ENCODE data around the gene THAP4. TPM values are rescaled to one million over a fixed set of nuclear protein-coding genes. Genes with fewer than 3 reads are reported as not detected.
"Not testable (repeated sequence)": the region's sequence is repeated elsewhere in the genome, so short reads cannot be mapped to it uniquely, and the experiment has no call there.

THAP4 gene
- polyA plus RNA-seq, 2 donors, result 37.2 to 52.1 TPM

GRCh38 chr2:241665731-241666440 is 28.9 kb upstream of the THAP4 start:
- Histone ChIP-seq H3K27me3 (ENCODE audit: control insufficient read depth in 1 of 2, insufficient read depth in 2 of 2, low read length in 2 of 2) (no peaks in the 10 kb centered on the region), H3K4me3 (ENCODE audit: low read depth in 1 of 2, low read length in 2 of 2) (no peak overlapping the region), H3K36me3 (ENCODE audit: control insufficient read depth in 2 of 2, insufficient read depth in 2 of 2, low read length in 1 of 2) (peaks cover 0 to 51% of the 10 kb centered on the region in 2 donors), H3K27ac (ENCODE audit: low read depth in 2 of 2, low read length in 1 of 2) (no peak overlapping the region), H3K4me1 (ENCODE audit: control insufficient read depth in 2 of 2, insufficient read depth in 2 of 2, low read length in 1 of 2) (no peaks in the 10 kb centered on the region), H3K9me3 (ENCODE audit: control insufficient read depth in 2 of 2, insufficient read depth in 1 of 2, low read depth in 1 of 2, low read length in 1 of 2) (no peaks in the 10 kb centered on the region)
- WGBS, 2 donors, result 88 to 89% methylated on average over 23 of the region's 23 CpGs

GRCh38 chr2:241662731-241663130 is 25.8 kb upstream of the THAP4 start:
- H3K36me3 ChIP-seq (ENCODE audit: control insufficient read depth in 2 of 2, insufficient read depth in 2 of 2, low read length in 1 of 2), result peaks cover 10 to 42% of the 10 kb centered on the region in 2 donors
- H3K27ac ChIP-seq (ENCODE audit: low read depth in 2 of 2, low read length in 1 of 2); H3K9me3 ChIP-seq (ENCODE audit: control insufficient read depth in 2 of 2, insufficient read depth in 1 of 2, low read depth in 1 of 2, low read length in 1 of 2); H3K27me3 ChIP-seq (ENCODE audit: control insufficient read depth in 1 of 2, insufficient read depth in 2 of 2, low read length in 2 of 2); H3K4me3 ChIP-seq (ENCODE audit: low read depth in 1 of 2, low read length in 2 of 2); H3K4me1 ChIP-seq (ENCODE audit: control insufficient read depth in 2 of 2, insufficient read depth in 2 of 2, low read length in 1 of 2): not testable (repeated sequence)
- WGBS, 2 donors, result 87 to 91% methylated on average over 24 of the region's 24 CpGs

DNA sequence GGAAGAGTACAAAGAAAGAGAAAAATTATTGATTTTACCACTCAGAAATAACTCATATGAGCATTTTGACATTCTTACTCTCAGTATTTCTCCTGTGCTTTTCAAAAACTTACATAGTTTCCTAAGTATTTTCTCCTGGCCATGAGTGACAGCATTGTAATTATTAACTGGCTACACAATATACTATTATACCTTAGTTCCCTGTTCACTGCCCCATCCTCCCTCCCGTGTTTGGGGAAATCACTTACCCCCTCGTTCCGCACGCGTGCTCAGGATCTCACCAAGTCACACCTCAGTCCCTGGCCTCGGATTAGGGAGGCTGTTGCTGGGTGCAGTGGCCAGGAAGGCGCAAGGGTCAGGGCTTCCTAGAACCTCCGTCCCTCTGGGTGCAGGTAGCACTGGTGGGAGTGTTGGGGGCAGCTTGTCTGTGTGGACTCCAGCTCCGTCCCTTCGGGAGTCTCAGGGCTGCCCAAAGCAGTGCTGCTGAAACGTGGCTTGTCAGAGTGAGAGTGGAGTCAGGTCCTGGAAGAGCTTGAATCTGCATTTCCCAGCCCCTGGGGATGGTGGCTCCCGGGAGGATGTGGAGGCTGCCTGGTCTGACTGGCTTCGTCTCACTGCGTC is 23.7 kb upstream of the THAP4 start:
- Histone ChIP-seq H3K4me3 (ENCODE audit: low read depth in 1 of 2, low read length in 2 of 2) (no peak overlapping the region), H3K4me1 (ENCODE audit: control insufficient read depth in 2 of 2, insufficient read depth in 2 of 2, low read length in 1 of 2) (peaks cover 0 to 3% of the 10 kb centered on the region in 2 donors), H3K27me3 (ENCODE audit: control insufficient read depth in 1 of 2, insufficient read depth in 2 of 2, low read length in 2 of 2) (no peaks in the 10 kb centered on the region), H3K27ac (ENCODE audit: low read depth in 2 of 2, low read length in 1 of 2) (no peak overlapping the region), H3K9me3 (ENCODE audit: control insufficient read depth in 2 of 2, insufficient read depth in 1 of 2, low read depth in 1 of 2, low read length in 1 of 2) (no peaks in the 10 kb centered on the region), H3K36me3 (ENCODE audit: control insufficient read depth in 2 of 2, insufficient read depth in 2 of 2, low read length in 1 of 2) (peaks cover 16 to 44% of the 10 kb centered on the region in 2 donors)
- 90 to 95% methylated on average over 14 of the region's 14 CpGs for WGBS, 2 donors

DNA sequence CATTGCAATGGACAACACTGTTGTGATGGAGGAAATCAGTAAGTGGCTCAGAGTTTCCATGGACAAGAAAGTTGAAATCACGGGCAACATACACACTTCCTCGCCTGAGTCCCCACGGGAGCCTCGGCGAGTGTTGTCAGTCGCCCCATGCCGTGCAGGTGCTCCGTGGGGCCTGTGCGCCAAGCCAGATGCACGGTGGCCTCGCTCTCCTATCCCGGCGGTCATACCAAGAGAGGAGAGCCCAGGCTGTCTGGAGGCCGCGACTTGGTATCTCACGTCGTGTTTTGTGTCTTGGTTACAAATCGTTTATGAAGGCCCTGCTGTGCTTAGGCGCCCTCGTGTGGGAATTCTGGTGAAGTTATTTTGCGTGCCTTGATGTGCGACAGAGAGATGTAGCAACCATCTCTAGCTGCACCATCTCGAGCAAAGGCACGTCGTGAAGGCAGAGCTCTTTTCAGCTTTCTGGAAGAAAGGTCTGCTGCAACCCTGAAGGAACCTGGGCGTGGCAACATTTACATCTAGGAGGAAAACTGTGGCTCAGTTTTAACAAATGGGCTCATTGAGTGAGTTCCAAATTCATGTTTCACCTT is 22.3 kb upstream of the THAP4 start:
- Histone ChIP-seq H3K36me3 (ENCODE audit: control insufficient read depth in 2 of 2, insufficient read depth in 2 of 2, low read length in 1 of 2) (peaks cover 27 to 55% of the 10 kb centered on the region in 2 donors), H3K27ac (ENCODE audit: low read depth in 2 of 2, low read length in 1 of 2) (no peak overlapping the region), H3K4me3 (ENCODE audit: low read depth in 1 of 2, low read length in 2 of 2) (no peak overlapping the region), H3K9me3 (ENCODE audit: control insufficient read depth in 2 of 2, insufficient read depth in 1 of 2, low read depth in 1 of 2, low read length in 1 of 2) (no peaks in the 10 kb centered on the region), H3K4me1 (ENCODE audit: control insufficient read depth in 2 of 2, insufficient read depth in 2 of 2, low read length in 1 of 2) (peaks cover 0 to 3% of the 10 kb centered on the region in 2 donors), H3K27me3 (ENCODE audit: control insufficient read depth in 1 of 2, insufficient read depth in 2 of 2, low read length in 2 of 2) (no peaks in the 10 kb centered on the region)
- 55 to 57% methylated on average over 26 of the region's 26 CpGs for WGBS, 2 donors

- H3K36me3 ChIP-seq (ENCODE audit: control insufficient read depth in 2 of 2, insufficient read depth in 2 of 2, low read length in 1 of 2), result peaks cover 27 to 57% of the 10 kb centered on the region in 2 donors
- H3K27me3 ChIP-seq (ENCODE audit: control insufficient read depth in 1 of 2, insufficient read depth in 2 of 2, low read length in 2 of 2), result no peaks in the 10 kb centered on the region
- WGBS, 2 donors, result 48 to 66% methylated on average over 5 of the region's 5 CpGs
- no peak overlapping the region for H3K4me3 ChIP-seq (ENCODE audit: low read depth in 1 of 2, low read length in 2 of 2)
- peaks cover 0 to 3% of the 10 kb centered on the region in 2 donors for H3K4me1 ChIP-seq (ENCODE audit: control insufficient read depth in 2 of 2, insufficient read depth in 2 of 2, low read length in 1 of 2)
- H3K27ac ChIP-seq (ENCODE audit: low read depth in 2 of 2, low read length in 1 of 2), result no peak overlapping the region
- no peaks in the 10 kb centered on the region for H3K9me3 ChIP-seq (ENCODE audit: control insufficient read depth in 2 of 2, insufficient read depth in 1 of 2, low read depth in 1 of 2, low read length in 1 of 2)
Measured at GRCh38 chr2:241658296-241658695, 21.3 kb upstream of the THAP4 start.

- Histone ChIP-seq H3K4me1 (ENCODE audit: control insufficient read depth in 2 of 2, insufficient read depth in 2 of 2, low read length in 1 of 2) (peaks cover 0 to 3% of the 10 kb centered on the region in 2 donors), H3K4me3 (ENCODE audit: low read depth in 1 of 2, low read length in 2 of 2) (no peak overlapping the region), H3K9me3 (ENCODE audit: control insufficient read depth in 2 of 2, insufficient read depth in 1 of 2, low read depth in 1 of 2, low read length in 1 of 2) (no peaks in the 10 kb centered on the region), H3K27me3 (ENCODE audit: control insufficient read depth in 1 of 2, insufficient read depth in 2 of 2, low read length in 2 of 2) (no peaks in the 10 kb centered on the region), H3K27ac (ENCODE audit: low read depth in 2 of 2, low read length in 1 of 2) (no peak overlapping the region), H3K36me3 (ENCODE audit: control insufficient read depth in 2 of 2, insufficient read depth in 2 of 2, low read length in 1 of 2) (peaks cover 27 to 60% of the 10 kb centered on the region in 2 donors)
- 68 to 76% methylated on average over 15 of the region's 15 CpGs for WGBS, 2 donors
Measured at GRCh38 chr2:241657786-241658254, 20.9 kb upstream of the THAP4 start.

- Histone ChIP-seq H3K9me3 (ENCODE audit: control insufficient read depth in 2 of 2, insufficient read depth in 1 of 2, low read depth in 1 of 2, low read length in 1 of 2) (no peaks in the 10 kb centered on the region), H3K4me3 (ENCODE audit: low read depth in 1 of 2, low read length in 2 of 2) (no peak overlapping the region), H3K36me3 (ENCODE audit: control insufficient read depth in 2 of 2, insufficient read depth in 2 of 2, low read length in 1 of 2) (peaks cover 27 to 59% of the 10 kb centered on the region in 2 donors), H3K27me3 (ENCODE audit: control insufficient read depth in 1 of 2, insufficient read depth in 2 of 2, low read length in 2 of 2) (no peaks in the 10 kb centered on the region), H3K4me1 (ENCODE audit: control insufficient read depth in 2 of 2, insufficient read depth in 2 of 2, low read length in 1 of 2) (peaks cover 0 to 3% of the 10 kb centered on the region in 2 donors), H3K27ac (ENCODE audit: low read depth in 2 of 2, low read length in 1 of 2) (no peak overlapping the region)
- WGBS, 2 donors, result 95% methylated on average over 13 of the region's 13 CpGs
Measured at GRCh38 chr2:241656190-241656741, 19.3 kb upstream of the THAP4 start.

DNA sequence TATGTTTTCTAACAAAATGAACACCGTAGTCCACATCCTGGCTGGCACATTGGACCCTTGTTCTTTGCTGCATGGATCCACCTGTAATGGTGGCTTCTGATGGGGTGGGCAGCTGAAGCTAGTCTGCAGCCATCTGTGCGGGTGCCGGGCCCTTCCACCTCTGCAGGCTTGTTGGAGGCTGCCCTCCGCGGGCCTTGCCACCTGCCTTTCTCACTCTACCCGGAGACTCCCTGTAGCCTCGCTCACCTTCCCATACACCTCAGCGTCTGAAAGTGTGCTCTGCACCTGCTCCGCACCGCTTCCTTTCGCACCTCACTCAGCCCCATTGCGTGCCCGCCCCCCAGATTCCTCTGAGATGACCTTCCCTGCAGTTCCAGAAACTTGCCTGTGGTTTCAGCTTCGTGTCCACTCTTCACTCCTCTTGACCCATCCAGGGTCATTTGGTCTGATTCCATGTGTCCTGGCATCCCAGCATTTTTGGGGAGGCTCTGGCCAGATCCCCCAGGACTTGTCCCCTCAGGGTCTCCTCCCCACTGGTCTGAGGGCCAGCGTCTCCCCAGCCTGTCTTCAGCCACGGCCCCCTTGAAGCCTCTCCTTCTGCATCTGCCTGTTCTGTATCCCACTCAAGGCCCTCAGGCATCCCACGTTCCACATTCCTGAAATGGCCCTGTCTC is 18.7 kb upstream of the THAP4 start:
- Histone ChIP-seq H3K36me3 (ENCODE audit: control insufficient read depth in 2 of 2, insufficient read depth in 2 of 2, low read length in 1 of 2) (peaks cover 25 to 56% of the 10 kb centered on the region in 2 donors), H3K9me3 (ENCODE audit: control insufficient read depth in 2 of 2, insufficient read depth in 1 of 2, low read depth in 1 of 2, low read length in 1 of 2) (no peaks in the 10 kb centered on the region), H3K4me3 (ENCODE audit: low read depth in 1 of 2, low read length in 2 of 2) (no peak overlapping the region), H3K27ac (ENCODE audit: low read depth in 2 of 2, low read length in 1 of 2) (no peak overlapping the region), H3K4me1 (ENCODE audit: control insufficient read depth in 2 of 2, insufficient read depth in 2 of 2, low read length in 1 of 2) (peaks cover 0 to 3% of the 10 kb centered on the region in 2 donors), H3K27me3 (ENCODE audit: control insufficient read depth in 1 of 2, insufficient read depth in 2 of 2, low read length in 2 of 2) (no peaks in the 10 kb centered on the region)
- WGBS, 2 donors, result 93 to 95% methylated on average over 17 of the region's 17 CpGs

- Histone ChIP-seq H3K27me3 (ENCODE audit: control insufficient read depth in 1 of 2, insufficient read depth in 2 of 2, low read length in 2 of 2) (no peaks in the 10 kb centered on the region), H3K9me3 (ENCODE audit: control insufficient read depth in 2 of 2, insufficient read depth in 1 of 2, low read depth in 1 of 2, low read length in 1 of 2) (no peaks in the 10 kb centered on the region), H3K27ac (ENCODE audit: low read depth in 2 of 2, low read length in 1 of 2) (no peak overlapping the region), H3K4me1 (ENCODE audit: control insufficient read depth in 2 of 2, insufficient read depth in 2 of 2, low read length in 1 of 2) (peaks cover 0 to 3% of the 10 kb centered on the region in 2 donors), H3K36me3 (ENCODE audit: control insufficient read depth in 2 of 2, insufficient read depth in 2 of 2, low read length in 1 of 2) (peaks cover 22 to 50% of the 10 kb centered on the region in 2 donors), H3K4me3 (ENCODE audit: low read depth in 1 of 2, low read length in 2 of 2) (no peak overlapping the region)
- WGBS, 2 donors, result 87 to 90% methylated on average over 12 of the region's 12 CpGs
Measured at GRCh38 chr2:241654551-241654950, 17.6 kb upstream of the THAP4 start.

All from esophagus (tissue), 2 donors.